Fibroblast of villous mesenchyme (primary cell): ENCODE data around the gene NPHP1. TPM values are rescaled to one million over a fixed set of nuclear protein-coding genes. Genes with fewer than 3 reads are reported as not detected.
"Not testable (repeated sequence)": the region's sequence is repeated elsewhere in the genome, so short reads cannot be mapped to it uniquely, and the experiment has no call there.

Source experiments
- DNase-seq: peaks from one replicate; pipeline ENCODE4 v3.0.0-alpha.2; 2010; ENCODE audit warnings: low read depth
- H3K4me3 ChIP-seq: 2 replicates; pipeline ENCODE4 v1.5.1; 2011; ENCODE audit warnings: low read depth, mild to moderate bottlenecking, low read length
- total RNA-seq: library from RNA; depleted of rRNA; stranded (reverse); fragments of >200 nt; gene quantifications from 2 replicates; pipeline ENCODE4 v1.2.3, GENCODE V29; 2012
- TF ChIP-seq, protein P1 (sequence below): IDR thresholded peaks from 2 replicates; pipeline ENCODE4 v1.5.1; 2012; ENCODE audit warnings: low read depth, mild to moderate bottlenecking, low read length; ENCODE audit not compliant: insufficient read depth

Gene NPHP1
- total RNA-seq, 1 donor, result 4.3 TPM

GRCh38 chr2:110219496-110220189 lies 14.8 kb upstream of the NPHP1 start:
- H3K4me3 ChIP-seq, result no peak overlapping the region
- TF ChIP-seq, protein P1, sequence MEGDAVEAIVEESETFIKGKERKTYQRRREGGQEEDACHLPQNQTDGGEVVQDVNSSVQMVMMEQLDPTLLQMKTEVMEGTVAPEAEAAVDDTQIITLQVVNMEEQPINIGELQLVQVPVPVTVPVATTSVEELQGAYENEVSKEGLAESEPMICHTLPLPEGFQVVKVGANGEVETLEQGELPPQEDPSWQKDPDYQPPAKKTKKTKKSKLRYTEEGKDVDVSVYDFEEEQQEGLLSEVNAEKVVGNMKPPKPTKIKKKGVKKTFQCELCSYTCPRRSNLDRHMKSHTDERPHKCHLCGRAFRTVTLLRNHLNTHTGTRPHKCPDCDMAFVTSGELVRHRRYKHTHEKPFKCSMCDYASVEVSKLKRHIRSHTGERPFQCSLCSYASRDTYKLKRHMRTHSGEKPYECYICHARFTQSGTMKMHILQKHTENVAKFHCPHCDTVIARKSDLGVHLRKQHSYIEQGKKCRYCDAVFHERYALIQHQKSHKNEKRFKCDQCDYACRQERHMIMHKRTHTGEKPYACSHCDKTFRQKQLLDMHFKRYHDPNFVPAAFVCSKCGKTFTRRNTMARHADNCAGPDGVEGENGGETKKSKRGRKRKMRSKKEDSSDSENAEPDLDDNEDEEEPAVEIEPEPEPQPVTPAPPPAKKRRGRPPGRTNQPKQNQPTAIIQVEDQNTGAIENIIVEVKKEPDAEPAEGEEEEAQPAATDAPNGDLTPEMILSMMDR, result no peak
- peak; percentile 36 for DNase-seq

DNA sequence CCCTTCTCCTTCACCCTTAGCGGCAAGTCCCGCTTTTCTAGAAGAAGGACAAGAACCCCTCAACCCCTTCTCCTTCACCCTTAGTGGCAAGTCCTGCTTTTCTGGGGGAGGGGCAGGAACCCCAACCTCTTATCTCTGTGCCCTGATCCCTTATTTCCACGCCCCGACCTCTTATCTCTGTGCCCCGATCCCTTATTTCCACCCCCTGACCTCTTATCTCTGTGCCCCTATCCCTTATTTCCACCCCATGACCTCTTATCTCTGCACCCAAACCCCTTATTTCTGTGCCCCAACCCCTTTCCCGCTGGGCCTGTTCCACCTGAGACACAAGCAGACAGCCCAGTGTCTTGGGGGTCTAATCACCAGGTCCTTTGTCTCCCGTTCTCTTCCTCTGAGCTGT lies 14.1 kb upstream of the NPHP1 start:
- not testable (repeated sequence) for DNase-seq, H3K4me3 ChIP-seq

DNA sequence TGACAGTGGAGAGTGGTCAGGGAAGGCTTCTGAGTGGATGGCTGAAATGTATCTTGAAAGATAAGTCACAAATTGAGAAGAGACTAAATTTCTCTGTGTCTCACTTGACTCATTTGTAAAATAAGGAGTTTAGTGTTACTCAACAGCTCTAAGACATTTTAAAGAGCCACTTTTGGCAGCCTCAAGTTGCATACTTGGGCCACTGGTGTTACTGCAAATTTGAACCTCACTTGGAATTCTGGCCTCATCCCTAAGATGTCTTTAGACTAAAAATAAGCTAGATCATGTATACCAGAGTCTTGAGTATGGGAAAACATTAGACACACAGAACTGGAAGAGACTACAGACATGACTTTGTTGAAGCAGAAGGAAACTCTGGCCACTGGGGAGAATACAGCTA lies 12.0 kb upstream of the NPHP1 start:
- DNase-seq, result no peak

DNA sequence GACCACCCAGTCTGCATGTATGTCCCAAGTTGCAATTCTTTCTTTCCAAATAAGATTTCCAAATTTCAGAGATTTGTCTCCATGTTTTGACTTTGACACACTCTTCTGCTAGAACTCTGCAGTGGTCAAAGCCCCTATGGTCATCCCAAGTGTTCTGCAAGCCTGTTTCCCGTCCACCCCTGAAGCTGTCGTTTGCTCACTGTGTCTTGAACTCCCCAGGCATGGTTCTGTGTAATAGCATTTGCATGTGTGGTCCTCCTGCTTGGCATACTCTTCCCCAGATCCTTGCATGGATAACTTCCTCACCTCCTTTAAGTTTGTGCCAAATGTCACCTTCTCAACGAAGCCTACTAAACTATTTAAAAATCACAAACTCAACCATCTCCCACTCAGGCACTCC lies 11.4 kb upstream of the NPHP1 start:
- no peak overlapping the region for H3K4me3 ChIP-seq
- DNase-seq, result no peak
- TF ChIP-seq, protein P1, result no peak

More for the DNA sequence above, 12.0 kb upstream of the NPHP1 start:
- H3K4me3 ChIP-seq, result no peak overlapping the region
- TF ChIP-seq, protein P1, result no peak

GRCh38 chr2:110215566-110216158 lies 10.8 kb upstream of the NPHP1 start:
- no peak overlapping the region for H3K4me3 ChIP-seq
- DNase-seq, result no peak
- TF ChIP-seq, protein P1, result no peak

DNA sequence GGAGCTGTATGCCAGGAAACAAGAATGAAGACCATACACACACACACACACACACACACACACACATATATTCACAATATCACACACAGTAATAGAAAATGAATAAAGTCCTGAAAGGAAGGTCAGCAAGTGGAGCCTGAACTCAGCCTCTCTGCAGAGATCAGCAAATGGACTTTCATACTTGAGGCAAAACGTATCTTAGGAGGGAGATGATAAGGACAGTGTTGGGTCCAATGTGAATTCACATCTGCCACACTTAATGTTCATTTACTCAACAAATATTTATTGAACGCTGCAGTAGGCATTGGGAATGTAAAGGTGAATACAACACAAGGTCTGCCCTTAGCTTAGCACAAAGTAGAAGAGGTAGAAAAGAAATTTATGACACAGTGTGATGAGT lies 10.3 kb upstream of the NPHP1 start:
- DNase-seq, result no peak
- H3K4me3 ChIP-seq, result no peak overlapping the region
- TF ChIP-seq, protein P1, result no peak

GRCh38 chr2:110213522-110213921 lies 8.7 kb upstream of the NPHP1 start:
- DNase-seq, H3K4me3 ChIP-seq: not testable (repeated sequence)
